Suppressor macrophage treated with lipopolysaccharide for 1 hour (primary cell): ENCODE data around the gene NBEA.

Source experiments
- DNase-seq, 3 donors: peaks; one replicate each; pipeline ENCODE4 v3.0.0-alpha.2; 2020 to 2022

NBEA gene

DNA sequence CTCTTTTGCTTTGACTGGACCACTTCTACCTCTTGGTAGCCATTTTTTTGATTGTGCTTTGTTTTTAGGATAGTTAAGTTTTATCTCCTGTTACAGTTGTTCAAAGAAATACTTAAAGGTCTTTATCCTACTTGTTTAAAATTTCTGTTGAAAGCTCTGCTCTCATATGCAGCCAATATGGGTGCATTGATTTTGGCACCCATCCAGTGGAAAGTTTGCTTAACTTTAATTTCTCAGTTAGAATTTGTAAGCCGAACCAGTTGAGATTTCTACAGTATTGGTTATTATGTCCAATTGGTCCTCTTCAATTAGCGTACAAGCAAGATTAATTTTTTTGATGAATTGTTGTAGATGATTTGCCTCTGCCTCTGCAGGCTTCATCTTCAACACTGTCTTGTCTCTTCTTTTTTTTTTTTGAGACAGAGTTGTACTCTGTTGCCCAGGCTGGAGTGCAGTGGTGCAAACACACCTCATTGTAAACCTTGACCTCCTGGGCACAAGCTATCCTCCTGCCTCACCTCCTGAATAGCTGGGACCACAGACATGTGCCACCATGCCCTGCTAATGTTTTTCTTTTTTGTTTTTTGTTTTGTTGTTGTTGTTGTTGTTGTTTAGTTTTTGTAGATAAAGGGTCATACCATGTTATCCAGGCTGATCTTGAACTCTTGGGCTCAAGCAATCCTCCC, 469.1 kb downstream of the NBEA start:
- no peak for DNase-seq

DNA sequence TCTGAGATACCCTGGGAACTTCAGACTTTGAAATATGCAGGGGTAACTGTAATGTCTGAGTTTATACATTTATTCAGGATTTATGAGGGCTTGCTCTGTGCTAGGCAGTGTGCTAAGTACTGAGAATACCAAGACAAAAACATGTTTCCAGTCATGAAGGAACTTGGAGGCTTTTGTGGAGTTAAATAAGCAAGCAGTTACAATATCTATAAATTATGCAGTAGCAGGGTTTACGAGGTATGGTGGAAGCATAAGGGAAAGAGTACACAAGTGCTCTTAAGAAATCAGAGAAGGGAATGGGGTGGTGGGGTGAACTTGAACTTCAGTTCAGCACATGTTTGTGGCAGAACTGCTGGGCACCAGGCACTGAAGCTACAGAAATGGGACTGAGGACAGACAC, 506.4 kb downstream of the NBEA start:
- no peak for DNase-seq

DNA sequence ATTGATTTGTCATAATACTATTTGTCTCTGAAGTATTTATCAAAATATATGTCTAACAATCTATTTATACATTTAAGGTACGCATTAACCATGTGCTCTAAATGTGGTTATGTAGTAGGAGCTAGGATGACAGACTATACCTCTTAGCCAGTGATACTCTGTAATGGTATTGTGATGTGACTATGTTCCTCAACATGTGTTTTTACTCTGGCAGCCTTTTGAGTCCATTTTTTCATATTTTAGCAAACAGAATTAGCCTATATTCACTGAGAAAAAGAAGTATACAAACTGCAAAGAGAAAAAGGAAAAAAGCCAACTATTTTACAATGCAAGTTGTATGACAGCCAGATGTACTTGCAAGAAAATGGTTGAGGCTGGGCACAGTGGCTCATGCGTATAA, 507.8 kb downstream of the NBEA start:
- no peak for DNase-seq

DNA sequence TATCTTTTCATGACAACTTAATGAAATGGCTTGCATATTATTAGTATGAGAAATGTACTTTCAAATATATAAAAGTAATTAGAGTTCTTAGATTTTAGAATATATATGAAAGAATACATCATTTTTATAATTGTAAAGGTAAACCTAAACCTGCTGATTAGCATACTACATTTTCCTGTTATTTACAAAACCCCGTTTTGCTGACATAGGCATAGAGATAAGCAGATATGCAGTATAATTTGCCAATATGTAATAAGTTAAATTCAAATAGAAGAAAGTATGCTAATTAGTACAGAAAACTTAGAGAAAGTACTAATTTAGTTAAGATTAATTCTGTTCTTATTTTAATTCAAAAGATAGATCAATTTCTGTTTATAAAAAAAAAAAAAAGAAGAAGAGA, 513.0 kb downstream of the NBEA start:
- DNase-seq: no peak

DNA sequence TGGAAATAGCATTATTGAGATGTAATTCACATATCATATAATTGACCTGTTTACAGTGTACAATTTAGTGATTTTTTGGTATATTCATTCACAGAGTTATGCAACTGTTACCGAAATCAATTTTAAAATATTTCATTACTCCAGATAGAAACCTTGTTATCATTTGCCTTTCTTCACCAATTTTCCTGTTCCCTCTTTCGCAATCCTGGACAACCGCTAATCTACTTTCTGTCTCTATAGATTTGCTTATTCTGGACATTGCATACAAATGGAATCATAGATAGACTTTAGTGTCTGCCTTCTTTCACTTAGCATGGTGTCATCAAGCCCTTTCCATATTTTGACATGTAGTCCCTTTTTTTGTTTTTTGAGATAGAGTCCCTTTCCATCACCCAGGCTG, 515.2 kb downstream of the NBEA start:
- no peak for DNase-seq

DNA sequence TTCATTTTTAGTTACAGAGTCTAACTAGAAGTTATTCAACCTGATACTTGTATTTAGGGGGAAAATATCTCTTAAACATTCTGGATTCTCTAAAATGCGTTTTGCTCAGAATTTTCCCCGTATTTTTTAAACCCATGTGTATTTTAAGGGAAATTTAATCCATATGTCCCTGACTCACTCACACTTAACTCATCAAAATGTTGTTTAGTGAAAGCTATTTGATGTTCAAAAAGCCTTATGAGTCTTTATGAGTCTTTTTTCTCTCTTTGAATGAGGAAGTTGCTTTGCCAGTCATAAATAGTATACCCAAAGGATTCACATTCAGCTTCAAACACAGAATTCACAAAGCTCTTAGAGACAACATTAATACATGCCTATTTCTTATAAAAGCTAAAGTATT, 518.0 kb downstream of the NBEA start:
- DNase-seq: no peak

DNA sequence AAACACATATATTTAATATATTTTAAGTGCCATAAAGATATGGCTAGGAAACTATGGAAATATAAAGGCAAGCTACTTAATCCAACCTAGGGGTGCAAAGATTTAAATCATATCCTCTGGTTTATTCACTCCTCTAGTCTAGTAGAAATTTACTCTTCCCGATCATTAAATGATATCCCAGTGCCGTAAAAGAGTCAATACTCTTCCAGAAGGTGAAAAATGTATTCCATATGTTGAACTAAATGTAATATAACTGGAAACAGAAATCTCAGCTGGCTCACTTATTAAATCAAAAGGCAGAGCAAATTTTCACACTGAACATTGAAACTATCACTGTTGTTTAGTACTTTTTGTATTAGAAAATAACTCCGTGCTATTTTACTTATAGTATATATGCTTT, 523.3 kb downstream of the NBEA start:
- no peak for DNase-seq

DNA sequence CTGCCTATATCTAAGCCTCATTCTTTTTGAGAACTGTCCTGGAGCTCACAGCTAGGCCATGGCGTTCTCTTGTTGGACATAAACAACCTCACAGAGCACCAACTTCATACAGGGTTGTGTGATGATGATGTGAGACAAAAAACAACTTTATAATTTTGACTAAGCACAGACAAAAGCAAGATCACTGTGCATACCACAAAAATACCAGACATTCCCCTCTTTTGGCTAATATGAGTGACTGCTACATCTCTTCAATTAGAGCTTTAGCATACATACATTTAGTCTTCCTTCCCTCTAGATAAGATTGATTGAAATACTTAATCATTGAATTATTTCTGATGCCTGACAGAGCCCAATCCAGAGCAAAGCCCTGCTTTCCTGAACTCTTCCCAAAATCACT, 526.1 kb downstream of the NBEA start:
- no peak for DNase-seq

DNA sequence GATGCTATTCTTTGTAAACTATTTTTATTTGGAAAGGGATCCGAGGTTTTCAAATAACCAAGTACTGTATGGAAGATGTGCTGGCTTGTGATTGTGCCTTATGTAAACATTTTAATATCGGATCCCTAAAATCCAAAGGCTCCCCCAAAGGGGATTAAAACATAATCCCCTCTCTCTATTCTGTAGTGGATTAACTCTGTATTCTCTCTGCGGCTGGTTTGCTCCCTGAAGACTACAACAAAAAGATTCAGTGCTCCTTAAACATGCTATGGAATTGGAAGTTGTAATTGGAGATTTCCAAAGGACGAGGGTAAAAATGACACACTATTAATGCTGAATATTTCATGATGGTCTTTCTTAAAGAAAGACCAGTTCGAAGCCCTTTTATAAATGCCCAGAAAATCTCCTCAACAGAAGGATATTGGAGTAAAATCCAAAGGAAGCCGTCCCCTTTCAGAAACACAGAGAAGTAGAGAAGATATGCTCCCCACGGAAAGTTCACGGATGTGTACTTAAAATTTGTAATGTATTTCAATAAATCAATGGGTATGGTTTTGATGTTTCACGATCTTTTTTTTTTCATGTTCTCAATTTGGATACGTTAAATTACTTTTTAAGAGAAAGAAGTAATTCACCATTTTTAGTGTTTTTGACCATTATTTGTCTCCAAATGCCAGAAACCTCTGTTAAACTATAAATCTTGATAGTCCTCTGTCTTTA, 527.9 kb downstream of the NBEA start:
- no peak for DNase-seq

DNA sequence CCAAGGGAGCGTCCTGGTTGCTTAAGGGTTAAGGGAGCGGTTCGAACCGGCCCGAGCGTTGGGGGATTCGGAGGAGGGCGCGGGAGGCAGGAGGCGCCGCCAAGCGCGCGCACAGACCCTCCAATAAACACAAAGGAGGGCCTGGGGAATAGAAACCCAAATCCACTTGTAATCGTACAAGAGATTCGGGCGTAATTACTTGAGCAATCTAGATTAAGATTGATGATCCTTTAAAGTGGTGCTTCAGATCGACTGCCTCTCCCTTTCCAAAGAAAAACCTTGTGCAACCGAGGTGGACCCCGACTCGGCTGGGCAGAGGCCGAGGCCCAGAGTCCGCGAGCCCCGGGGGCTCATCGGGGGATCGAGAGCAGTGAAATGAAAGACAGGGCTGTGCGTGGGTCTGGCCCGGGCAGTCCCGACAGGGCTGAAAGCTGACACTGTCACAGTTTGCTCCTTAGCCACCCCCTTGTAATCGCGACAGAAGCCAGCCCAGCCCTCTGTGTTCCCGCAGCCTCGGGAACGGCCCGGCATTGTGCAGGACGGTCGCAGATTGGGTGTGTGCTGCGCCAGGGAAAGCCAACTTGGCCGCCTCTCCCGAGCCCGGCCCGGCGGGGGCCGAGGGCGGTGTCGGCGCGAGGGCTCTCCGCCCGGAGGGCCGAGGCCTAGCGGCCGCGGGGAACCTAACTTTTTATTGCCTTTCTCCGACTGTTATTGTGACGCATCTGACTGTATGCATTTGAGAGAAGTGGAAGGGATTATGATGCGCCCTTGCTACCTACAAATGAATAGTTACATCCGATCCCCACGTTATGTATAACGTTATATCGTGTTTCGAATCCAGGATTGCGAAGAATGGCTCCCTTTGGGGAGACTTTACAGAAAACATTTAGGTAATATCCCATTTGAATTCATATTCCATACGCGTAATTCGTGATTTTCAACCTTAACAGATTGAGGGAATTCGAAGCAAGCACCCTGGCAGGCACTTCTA, 528.9 kb downstream of the NBEA start:
- DNase-seq: peak in 1 of 3 donors; percentile 34

DNA sequence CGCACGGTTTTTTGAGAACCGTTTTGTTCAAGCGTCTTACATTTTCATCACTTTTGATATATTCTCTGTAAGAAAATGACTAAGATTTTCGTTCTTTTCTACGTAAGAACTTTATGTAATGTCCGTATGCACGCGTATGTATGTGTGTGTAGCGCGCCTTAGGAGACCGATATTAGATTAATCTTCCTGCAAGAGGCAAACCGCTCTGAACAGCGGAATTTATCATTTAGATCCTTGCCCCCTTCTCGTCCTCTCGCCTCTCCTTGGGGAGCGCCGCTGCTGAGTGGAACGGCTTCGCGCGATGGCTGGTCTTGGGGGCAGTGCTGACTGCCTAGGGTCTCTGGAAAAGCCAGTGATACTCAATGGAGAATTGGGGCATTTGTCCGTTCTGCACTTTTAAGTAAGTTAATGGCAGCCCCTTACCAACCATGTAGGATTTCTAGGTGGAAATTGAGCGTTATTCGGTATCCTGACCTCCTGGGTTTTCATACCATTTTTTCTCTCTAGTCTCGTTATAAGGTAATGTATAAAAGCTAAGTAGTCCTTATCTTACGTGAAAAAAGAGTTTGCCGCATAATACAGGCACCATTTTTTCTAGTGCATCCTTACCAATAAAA, 529.7 kb downstream of the NBEA start:
- no peak for DNase-seq

DNA sequence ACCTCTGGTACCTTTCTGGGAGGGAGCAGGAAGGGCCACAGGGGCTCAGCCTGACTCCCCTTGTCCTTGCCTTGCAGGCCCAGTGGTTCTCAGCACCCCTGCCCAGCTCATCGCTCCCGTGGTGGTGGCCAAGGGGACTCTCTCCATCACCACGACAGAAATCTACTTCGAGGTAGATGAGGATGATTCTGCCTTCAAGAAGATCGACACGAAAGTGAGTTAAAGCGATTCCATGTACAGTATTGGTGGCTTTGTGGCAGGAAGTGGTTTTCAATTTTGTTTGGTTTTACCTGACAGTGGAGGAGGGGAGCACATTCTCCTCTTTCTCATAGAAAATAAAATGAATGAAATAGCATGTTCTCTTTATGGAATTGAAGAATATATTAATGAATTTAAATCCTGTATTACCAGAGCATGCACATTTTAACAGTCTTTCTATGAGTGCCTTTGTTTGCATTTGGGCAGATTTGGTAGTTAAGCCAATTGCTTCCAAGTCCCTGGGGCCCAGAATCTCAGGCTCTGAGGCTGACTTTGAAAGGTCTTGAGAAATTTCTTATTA, 530.3 kb downstream of the NBEA start:
- no peak for DNase-seq

DNA sequence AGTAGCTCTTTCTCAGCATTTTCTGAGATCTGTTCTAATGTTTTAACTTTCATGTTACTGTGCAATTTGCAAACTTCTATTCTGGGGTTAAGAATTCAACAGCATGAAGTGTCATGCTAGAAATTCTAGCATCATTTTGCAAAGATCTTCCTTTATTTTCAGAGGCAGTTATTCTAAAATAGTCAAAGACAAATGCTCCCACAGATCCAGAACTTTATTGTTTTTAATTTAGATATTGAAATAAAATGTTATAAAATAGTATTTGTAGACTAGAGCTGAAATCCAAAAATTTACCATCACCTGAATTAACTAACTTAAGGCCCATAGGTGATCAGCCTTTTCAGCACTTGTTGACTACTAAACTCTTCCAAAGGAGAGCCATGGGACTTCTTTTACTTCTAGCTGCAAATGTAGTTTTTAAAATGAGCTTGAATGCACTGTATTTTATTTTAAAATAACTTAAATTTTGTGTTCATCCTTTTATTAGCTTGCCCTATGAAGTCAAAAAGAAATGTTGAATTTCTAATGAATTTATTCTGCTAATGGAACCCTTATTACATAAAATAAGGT, 531.2 kb downstream of the NBEA start:
- no peak for DNase-seq

DNA sequence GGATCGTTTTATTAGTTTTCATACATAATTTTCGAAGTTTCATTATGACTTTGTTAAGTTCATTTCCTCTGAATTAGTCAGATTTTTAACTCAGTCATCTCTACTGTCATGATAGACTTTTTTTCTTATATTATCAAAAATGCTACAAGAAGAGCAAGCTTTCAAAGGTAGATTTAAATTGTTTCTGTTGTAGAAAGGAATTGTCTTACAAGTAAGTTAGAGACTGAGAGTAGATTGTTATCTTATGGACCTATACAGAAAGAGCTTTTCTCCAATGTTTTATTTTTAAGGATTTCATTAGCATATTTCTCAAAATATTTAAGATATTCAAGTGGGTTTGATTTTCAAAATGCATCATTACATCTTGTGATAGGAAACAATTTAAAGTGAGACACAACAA, 531.7 kb downstream of the NBEA start:
- no peak for DNase-seq

DNA sequence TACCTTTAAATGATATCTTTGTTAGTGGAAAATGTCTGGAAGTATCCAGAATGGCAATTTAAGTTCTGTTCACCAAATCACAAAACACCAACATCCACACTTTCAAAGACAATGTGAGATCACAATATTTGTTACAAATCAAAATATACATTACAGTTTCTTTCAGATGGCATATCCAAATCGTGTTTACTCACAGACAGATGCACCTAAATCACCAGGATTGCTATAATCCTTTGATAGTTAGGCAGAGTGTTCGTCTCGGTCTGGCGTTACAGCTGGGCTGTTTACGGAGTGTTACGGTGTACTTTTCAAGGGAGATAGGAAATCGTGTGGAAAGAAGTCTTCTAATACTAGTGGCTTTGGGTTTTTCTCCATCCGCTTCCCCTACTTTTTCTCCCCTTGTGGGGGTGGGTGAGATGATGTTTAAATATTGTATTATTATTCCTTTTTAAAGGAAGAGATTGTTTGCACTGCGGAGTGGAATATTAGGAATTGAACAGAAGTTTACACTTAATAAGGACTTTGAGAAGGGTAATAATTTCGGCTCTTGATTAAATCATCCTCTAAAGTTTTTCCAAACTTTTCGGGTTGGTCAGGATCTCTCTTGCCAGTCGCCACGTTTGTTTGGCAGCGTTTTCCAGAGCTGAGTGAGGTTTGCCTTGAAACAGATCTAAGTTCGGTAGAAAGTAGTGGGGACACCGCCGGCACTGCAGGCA, 532.6 kb downstream of the NBEA start:
- no peak for DNase-seq

DNA sequence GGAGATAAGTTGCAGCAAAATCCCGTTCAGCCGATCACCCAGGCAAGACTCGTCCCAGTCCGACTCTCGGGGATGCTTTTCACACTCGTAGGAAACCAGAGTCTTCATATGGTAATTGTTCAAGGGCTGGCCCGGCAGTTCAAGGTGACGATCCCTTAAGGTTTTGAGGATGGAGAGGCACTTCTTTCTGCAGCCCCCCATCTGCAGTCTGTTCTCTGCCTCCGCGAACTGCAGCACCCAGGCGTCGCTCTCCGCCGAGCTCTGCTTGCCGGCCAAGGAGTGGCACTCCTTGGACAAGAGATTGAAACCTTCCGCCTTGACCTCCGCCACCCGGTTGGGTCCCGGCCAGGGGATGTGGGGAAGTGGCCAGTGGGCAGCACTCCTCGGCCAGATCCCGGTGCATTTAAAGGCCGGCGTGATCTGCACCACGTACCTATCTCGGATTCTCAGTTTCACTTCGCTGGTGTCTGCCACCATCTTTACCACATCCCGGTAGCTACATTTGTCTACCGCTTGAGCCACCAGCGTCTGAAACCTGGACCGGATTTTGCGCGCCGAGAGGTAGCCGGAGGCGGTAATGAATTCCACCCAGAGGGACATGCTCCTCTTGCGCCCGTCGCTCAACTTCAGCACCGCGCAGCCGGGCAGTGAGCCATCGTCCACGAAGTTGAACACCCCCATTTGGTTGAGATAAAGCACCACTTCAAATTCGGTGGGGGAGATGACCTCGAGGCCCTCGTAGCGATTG, 533.3 kb downstream of the NBEA start:
- peak in 1 of 3 donors; percentile 34 for DNase-seq

DNA sequence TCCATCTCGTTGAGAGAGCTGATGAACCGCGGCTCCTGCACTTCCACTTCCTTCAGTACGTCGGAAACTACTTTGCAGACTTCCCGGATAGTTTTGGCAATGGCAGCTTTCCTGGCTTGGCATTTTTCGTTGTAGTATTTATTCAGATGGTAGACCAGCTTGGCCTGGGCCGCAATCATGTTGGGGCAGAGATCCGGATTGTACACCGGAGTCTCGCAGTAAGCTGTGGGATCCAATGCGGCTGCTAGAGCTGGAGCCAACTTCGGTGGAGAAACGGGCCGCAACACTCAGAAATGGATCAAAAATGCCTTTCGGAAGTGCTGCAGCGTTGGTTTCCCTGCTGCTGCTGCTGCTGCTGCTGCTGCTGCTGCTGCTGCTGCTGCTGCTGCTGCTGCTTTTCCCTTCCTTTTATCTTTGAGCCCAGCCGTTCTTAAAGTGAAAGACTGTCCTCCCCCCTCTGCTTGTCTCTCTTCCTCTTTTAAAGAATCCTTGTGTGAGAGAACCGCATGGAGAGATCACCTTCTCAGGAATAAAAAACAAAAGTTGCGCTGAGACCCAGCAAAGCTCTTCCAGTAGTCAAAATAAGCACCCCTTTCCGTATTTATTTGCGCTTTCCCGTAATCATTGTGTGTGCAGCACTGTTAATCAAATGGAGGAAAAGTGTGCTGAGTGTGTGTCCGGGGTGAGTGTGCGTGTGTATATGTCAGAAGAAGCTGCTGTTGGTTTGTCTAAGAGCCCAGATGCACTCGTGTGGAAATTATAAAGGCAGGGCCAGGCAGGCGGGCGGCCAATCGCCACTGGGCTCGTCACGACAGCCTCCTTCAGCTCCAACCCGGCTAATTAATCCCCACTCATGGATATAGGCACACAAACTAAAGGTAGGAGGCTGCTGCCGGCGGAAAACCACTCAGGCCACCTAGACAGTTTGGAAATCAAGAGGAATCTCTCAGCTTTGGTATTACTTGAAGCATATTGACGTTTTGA, 534.2 kb downstream of the NBEA start, which contains the start of gene MAB21L1:
MAB21L1 (minus strand) TSS at position 730 of the 984 bp plus-strand sequence; CDS start at position 179, 551 bp downstream.
- peak in 2 of 3 donors; percentile 32 to 35 for DNase-seq

DNA sequence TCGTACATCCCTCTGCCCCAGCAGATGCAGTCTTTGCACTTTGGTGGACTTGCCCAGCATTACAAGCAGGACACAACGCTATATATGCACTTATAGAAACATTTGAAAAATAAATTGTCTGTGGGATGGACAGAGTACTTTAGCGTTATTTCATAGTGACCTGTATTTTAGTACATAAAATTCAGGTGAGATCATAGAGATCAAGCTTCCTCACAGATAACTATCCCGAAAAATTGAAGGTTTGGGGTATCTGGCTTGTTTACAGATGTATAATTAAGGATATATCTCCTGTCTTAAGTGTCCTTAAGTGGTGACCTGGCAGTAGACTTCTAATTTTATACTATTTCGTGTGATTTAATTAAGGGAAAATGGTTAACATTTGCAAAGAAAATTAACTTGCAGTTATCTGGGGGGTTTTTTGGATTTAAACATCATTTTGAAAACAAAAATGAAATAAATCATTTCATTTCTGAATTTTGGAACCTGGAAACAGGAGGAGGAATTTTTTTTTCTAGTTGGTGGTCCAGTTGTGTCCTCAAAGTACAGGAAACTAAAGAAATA, 535.4 kb downstream of the NBEA start:
- no peak for DNase-seq
